ENCODE data around the gene LDAH.

LDAH gene

GRCh38 chr2:20666304-20667150 lies 156.4 kb downstream of the LDAH start, which contains the start of gene GDF7:
Gene GDF7 (plus strand): TSS chr2:20667144. CDS start chr2:20667240, 96 bp downstream.
- DNase-seq = peak; percentile 29

- DNase-seq = no peak
Observed at GRCh38 chr2:20666005-20666303, 156.9 kb downstream of the LDAH start.

GRCh38 chr2:20665243-20666004 lies 157.5 kb downstream of the LDAH start:
- DNase-seq = no peak

GRCh38 chr2:20664431-20665242 lies 158.3 kb downstream of the LDAH start:
- DNase-seq = no peak

- no peak for DNase-seq
Observed at GRCh38 chr2:20664071-20664390, 158.9 kb downstream of the LDAH start.

- DNase-seq = no peak
Observed at GRCh38 chr2:20663196-20664070, 159.5 kb downstream of the LDAH start.

- DNase-seq = no peak
Observed at GRCh38 chr2:20662308-20662937, 160.5 kb downstream of the LDAH start.

GRCh38 chr2:20661421-20662307 lies 161.2 kb downstream of the LDAH start:
- DNase-seq = peak; percentile 75

GRCh38 chr2:20660506-20661420 lies 162.1 kb downstream of the LDAH start:
- no peak for DNase-seq

GRCh38 chr2:20657522-20658235 lies 165.2 kb downstream of the LDAH start:
- no peak for DNase-seq

- no peak for DNase-seq
Observed at GRCh38 chr2:20656561-20656960, 166.3 kb downstream of the LDAH start.

- DNase-seq = no peak
Observed at GRCh38 chr2:20654535-20654813, 168.4 kb downstream of the LDAH start.

- DNase-seq = no peak
Observed at GRCh38 chr2:20653695-20654534, 169.0 kb downstream of the LDAH start.

- no peak for DNase-seq
Observed at GRCh38 chr2:20652673-20653575, 170.0 kb downstream of the LDAH start.

- DNase-seq = no peak
Observed at GRCh38 chr2:20652141-20652540, 170.8 kb downstream of the LDAH start.

- DNase-seq = no peak
Observed at GRCh38 chr2:20651731-20652099, 171.2 kb downstream of the LDAH start.

Data from CD4-positive, alpha-beta T cell treated with Interleukin-21 for 1 hour (primary cell).